ENCODE measurements around the gene INTS4. TPM values are rescaled to one million over a fixed set of nuclear protein-coding genes. Genes with fewer than 3 reads are reported as not detected.

INTS4 gene
- total and polyA plus RNA-seq, 2 of the 8 experiments (the other 6 are each of a cell fraction or from before 2014, with no cell fraction given): 27.0 to 31.3 TPM

GRCh38 chr11:77908835-77909234 is 85.6 kb downstream of the INTS4 start:
- TF ChIP-seq BACH1 (IDR thresholded peaks at IDR 0.05; ENCODE audit: low read length) (no peak), BRCA1 (IDR thresholded peaks at IDR 0.05; ENCODE audit: low read depth, low read length) (no peak), E2F6 (IDR thresholded peaks at IDR 0.05) (no peak)
- H2BK20ac ChIP-seq (ENCODE audit: low read length): no peak overlapping the region
- ChIA-PET POLR2A (ENCODE audit: partially characterized antibody) (no interaction called here), CTCF (ENCODE audit: partially characterized antibody) (interaction anchor here (0.5 kb wide), 1 partner anchor 186 kb away, joined by 4 read pairs; no protein-coding TSS in a partner anchor)
- H3K79me1 ChIP-seq (ENCODE audit: low read depth, low read length): no peaks in the 10 kb centered on the region
- H3K9ac ChIP-seq (replicated peaks in 1 of 4; ENCODE audit: extremely low read depth in 1 of 4, low read depth in 3 of 4, low read length in 3 of 4): no peak overlapping the region
- H3K14ac ChIP-seq (ENCODE audit: insufficient read length): no peak overlapping the region
- H4K8ac ChIP-seq (ENCODE audit: extremely low read depth, insufficient read depth, low read length): no peak overlapping the region
- FAIRE-seq: no peak
- H3K27ac ChIP-seq (ENCODE audit: low read depth, low read length): no peak overlapping the region
- 96% methylated on average over 2 of the region's 2 CpGs; no CpG with 5 or more reads in 1 of the 2 experiments for WGBS, 2 experiments (ENCODE audit: extremely low coverage in 1 of 2, insufficient coverage in 1 of 2, insufficient read length in 1 of 2, insufficient replicate concordance in 2 of 2, low coverage in 1 of 2, low lambda C conversion rate in 2 of 2, missing lambda C conversion rate in 1 of 2)
- no peak overlapping the region for H2AK5ac ChIP-seq (ENCODE audit: low read depth, low read length)
- H3K36me3 ChIP-seq (ENCODE audit: control insufficient read depth in 2 of 4, insufficient read depth in 4 of 4, low read length in 3 of 4): 0 out of 8 replicates have a peak, but pooled peaks cover 0 to 2% (median 1%) of the 10 kb centered on the region in 4 experiments
- no peak overlapping the region for H3K18ac ChIP-seq (ENCODE audit: extremely low read depth, low read length)
- H3K56ac ChIP-seq (replicated peaks; ENCODE audit: insufficient read length, low read depth, low read length): no peak overlapping the region
- no peak overlapping the region for H2BK5ac ChIP-seq (ENCODE audit: low read depth, low read length)
- H2BK120ac ChIP-seq (replicated peaks; ENCODE audit: low read depth, low read length): no peak overlapping the region
- H3K4me3 ChIP-seq (ENCODE audit: extremely low read depth in 1 of 4, insufficient read depth in 2 of 4, low read depth in 3 of 4, low read length in 4 of 4): no peak overlapping the region
- H3K27me3 ChIP-seq (replicated peaks in 1 of 4; ENCODE audit: control insufficient read depth in 3 of 4, extremely low read depth in 1 of 4, insufficient read depth in 3 of 4, low read length in 3 of 4): no peaks in the 10 kb centered on the region
- no peak for DNase-seq (ENCODE audit: low read depth in 1 of 2, low spot score in 2 of 2)
- H4K20me1 ChIP-seq (replicated peaks in 1 of 2; ENCODE audit: control insufficient read depth in 1 of 2, insufficient read depth in 2 of 2, low read length in 2 of 2): no peaks in the 10 kb centered on the region
- no peak overlapping the region for H4K5ac ChIP-seq (ENCODE audit: insufficient read length, low read depth, low read length)
- no peak overlapping the region for H2BK15ac ChIP-seq (ENCODE audit: low read length)
- no peak overlapping the region for H3K23ac ChIP-seq (ENCODE audit: insufficient read length)
- no peak overlapping the region for H4K91ac ChIP-seq (replicated peaks; ENCODE audit: insufficient read length, low read length)
- H3K4me1 ChIP-seq (replicated peaks in 1 of 4; ENCODE audit: control insufficient read depth in 3 of 4, insufficient read depth in 4 of 4, low read length in 3 of 4): no peaks in the 10 kb centered on the region
- no peak overlapping the region for H2BK12ac ChIP-seq (ENCODE audit: low read depth, low read length)
- no peak overlapping the region for H3K4ac ChIP-seq (replicated peaks; ENCODE audit: insufficient read length, low read depth, low read length)
- no peaks in the 10 kb centered on the region for H3K23me2 ChIP-seq (ENCODE audit: low read depth, low read length)
- H3K4me2 ChIP-seq (ENCODE audit: insufficient read depth in 1 of 2, low read depth in 2 of 2, low read length in 2 of 2): no peak overlapping the region
- H3K9me3 ChIP-seq (ENCODE audit: insufficient read depth in 2 of 2, low read depth in 1 of 2, low read length in 1 of 2): no peaks in the 10 kb centered on the region
- no peaks in the 10 kb centered on the region for H3K79me2 ChIP-seq (ENCODE audit: control insufficient read depth in 1 of 2, insufficient read depth in 2 of 2, low read length in 2 of 2)
- no peak overlapping the region for H2AFZ ChIP-seq (ENCODE audit: low read length)
